Epithelial cell of proximal tubule (primary cell): Measurements from ENCODE around the gene PTPRCAP. TPM values are rescaled to one million over a fixed set of nuclear protein-coding genes. Genes with fewer than 3 reads are reported as not detected.

Source experiments
- DNase-seq: peaks from one replicate; pipeline ENCODE4 v3.0.0-alpha.2; 2011; ENCODE audit warnings: low read depth
- H3K4me3 ChIP-seq: 2 replicates; pipeline ENCODE4 v1.5.1; 2011; ENCODE audit warnings: low read depth, mild to moderate bottlenecking, low read length
- total RNA-seq: library from RNA; depleted of rRNA; stranded (reverse); fragments of >200 nt; gene quantifications from 2 replicates; pipeline ENCODE4 v1.2.3, GENCODE V29; 2015
- TF ChIP-seq, protein P1 (sequence below): conservative IDR thresholded peaks from 2 replicates; pipeline ENCODE4 v1.5.1; 2012; ENCODE audit warnings: low read depth, mild to moderate bottlenecking, low read length

The PTPRCAP gene
- total RNA-seq, 1 donor from 2014 or later: 3.6 TPM

DNA sequence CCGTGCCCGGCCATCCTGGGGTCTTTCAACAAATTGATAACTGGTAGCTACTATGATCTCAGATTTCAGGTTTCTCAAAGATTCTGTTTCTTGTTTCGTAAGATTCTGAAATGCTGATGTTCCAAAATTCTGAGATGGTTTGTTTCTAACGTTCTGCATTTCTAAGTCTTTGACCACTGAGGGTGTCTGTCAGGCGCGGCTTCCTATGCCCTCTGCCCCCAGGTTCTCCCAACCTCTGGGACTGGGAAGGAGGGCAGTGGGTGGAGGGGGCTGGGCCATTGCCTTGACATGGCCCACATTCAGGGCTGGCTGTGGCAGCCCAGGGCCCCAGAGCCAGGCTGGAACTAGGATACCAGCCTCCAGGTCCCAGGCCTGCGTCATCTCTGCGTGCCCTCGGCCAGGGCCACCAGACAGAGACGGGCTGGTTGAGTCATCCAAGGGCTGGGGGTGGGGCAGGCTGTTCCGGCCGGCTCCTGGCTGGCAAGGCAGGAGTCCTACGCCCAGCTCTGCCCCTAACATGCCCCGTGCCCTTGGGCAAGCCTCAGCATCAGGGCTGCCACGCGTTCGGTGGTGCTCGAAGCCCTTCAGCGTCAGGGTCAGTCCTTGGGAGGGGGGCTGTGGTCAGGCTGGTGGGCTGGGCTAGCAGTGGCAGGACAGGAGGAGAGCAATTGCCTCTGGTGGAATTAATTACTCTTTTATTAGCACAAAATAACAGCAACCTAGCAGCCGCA lies 26.4 kb upstream of the PTPRCAP start:
- peak overlapping the region; percentile 83 for H3K4me3 ChIP-seq
- TF ChIP-seq, protein P1, sequence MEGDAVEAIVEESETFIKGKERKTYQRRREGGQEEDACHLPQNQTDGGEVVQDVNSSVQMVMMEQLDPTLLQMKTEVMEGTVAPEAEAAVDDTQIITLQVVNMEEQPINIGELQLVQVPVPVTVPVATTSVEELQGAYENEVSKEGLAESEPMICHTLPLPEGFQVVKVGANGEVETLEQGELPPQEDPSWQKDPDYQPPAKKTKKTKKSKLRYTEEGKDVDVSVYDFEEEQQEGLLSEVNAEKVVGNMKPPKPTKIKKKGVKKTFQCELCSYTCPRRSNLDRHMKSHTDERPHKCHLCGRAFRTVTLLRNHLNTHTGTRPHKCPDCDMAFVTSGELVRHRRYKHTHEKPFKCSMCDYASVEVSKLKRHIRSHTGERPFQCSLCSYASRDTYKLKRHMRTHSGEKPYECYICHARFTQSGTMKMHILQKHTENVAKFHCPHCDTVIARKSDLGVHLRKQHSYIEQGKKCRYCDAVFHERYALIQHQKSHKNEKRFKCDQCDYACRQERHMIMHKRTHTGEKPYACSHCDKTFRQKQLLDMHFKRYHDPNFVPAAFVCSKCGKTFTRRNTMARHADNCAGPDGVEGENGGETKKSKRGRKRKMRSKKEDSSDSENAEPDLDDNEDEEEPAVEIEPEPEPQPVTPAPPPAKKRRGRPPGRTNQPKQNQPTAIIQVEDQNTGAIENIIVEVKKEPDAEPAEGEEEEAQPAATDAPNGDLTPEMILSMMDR: no peak
- no peak for DNase-seq

GRCh38 chr11:67463186-67463585 lies 25.7 kb upstream of the PTPRCAP start:
- no peak overlapping the region for H3K4me3 ChIP-seq
- TF ChIP-seq, protein P1: no peak
- no peak for DNase-seq

DNA sequence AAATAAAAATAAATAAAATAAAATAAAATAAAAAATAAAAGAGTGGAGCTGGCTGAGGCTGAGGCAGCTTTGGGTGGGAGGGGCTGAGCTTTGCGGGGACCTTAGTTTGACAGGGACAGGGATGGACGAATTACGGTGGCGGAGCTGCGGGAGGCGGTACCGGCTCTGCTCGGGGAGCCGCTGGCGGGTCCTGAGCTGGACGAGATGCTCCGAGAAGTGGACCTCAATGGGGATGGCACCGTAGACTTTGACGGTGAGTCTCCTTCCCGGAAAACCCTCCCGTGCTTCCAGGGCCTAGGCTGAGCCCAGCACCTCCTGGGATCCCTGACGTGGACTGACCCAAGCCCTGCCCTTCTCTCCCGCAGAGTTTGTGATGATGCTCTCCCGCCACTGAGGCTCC lies 20.8 kb upstream of the PTPRCAP start:
- H3K4me3 ChIP-seq: no peak overlapping the region
- DNase-seq: no peak
- TF ChIP-seq, protein P1: no peak

DNA sequence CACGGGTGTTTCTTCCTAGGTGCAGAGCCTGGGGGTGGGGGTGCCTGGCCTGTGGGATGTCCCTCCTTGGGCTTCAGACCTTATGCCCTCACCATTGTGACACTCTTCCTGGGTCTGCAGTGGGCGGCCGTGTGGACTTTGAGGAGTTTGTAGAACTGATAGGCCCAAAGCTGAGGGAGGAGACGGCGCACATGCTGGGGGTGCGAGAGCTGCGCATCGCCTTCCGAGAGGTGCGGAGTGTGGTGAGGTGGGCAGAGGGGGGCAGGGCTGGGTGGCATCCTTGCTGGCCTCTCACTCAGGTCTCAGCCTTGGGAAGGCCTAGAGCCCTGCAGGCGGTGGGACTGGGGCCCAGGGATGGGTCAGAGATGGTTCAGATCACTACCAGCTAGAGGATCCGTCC lies 20.0 kb upstream of the PTPRCAP start:
- TF ChIP-seq, protein P1: no peak

GRCh38 chr11:67456068-67456705 lies 18.7 kb upstream of the PTPRCAP start:
- no peak overlapping the region for H3K4me3 ChIP-seq
- TF ChIP-seq, protein P1: no peak
- DNase-seq: no peak

More for the DNA sequence above, 20.0 kb upstream of the PTPRCAP start:
- no peak overlapping the region for H3K4me3 ChIP-seq
- DNase-seq: no peak

GRCh38 chr11:67455054-67455453 lies 17.6 kb upstream of the PTPRCAP start, which contains the start of gene CABP4:
Gene CABP4, plus strand, starts transcription at chr11:67455354. Its CDS starts 70 bp downstream, at chr11:67455424.
- TF ChIP-seq, protein P1: no peak
- H3K4me3 ChIP-seq: no peak within 1 kb of the TSS
- no peak for DNase-seq
